Right ventricle myocardium superior (tissue), 1 donor: ENCODE measurements around the gene ARTN. TPM values are rescaled to one million over a fixed set of nuclear protein-coding genes. Genes with fewer than 3 reads are reported as not detected.

ENCODE experiments used
- ATAC-seq: fragments of 200-7000 bp; cut with Tn5 transposase; one replicate; pipeline ENCODE4 v1.9.1; 2020; ENCODE audit warnings: mild to moderate bottlenecking; ENCODE audit not compliant: poor library complexity
- DNase-seq: peaks from one replicate; pipeline ENCODE4 v3.0.0-alpha.2; 2020
- intact Hi-C: fragments of 100-400 bp; cut with DNase I; formaldehyde crosslinking; loops from one replicate; pipeline ENCODE4 v1.11.2; 2022
- total RNA-seq: library from RNA; stranded (reverse); fragmentation: NEBNext Ultra II Directional; extraction: Animal tissue kit (Norgen Biotek cat#: 25700); gene quantifications from one replicate; pipeline ENCODE4 v1.2.1, GENCODE V29; 2021
- donor health status: DM: no; HTN: yes; CAD: no; lungs with severe emphysema.

Gene ARTN
- total RNA-seq, 1 donor from 2014 or later, result not detected

DNA sequence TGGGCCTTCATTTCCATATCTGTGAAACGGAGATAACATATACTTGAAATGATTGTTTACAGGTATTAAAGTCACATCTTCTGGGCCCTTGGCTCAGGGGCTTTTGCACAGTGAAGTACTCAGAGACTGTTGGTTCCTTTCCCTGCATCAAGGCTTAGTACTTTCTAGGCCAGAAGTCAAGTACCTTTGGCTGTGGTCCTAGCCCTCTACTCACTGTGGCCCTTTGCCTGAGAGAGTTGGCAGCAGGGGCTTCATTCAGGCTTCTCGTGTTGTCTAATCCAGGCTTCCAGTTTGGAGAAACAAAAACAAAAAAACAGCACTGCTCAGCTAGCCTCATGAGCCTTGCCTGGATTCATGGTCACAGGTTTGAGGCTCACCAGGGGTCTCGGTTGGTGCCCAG lies 28.1 kb downstream of the ARTN start:
- ATAC-seq (peak; percentile 59), DNase-seq (no peak)
- intact Hi-C loops, result no loop called here

DNA sequence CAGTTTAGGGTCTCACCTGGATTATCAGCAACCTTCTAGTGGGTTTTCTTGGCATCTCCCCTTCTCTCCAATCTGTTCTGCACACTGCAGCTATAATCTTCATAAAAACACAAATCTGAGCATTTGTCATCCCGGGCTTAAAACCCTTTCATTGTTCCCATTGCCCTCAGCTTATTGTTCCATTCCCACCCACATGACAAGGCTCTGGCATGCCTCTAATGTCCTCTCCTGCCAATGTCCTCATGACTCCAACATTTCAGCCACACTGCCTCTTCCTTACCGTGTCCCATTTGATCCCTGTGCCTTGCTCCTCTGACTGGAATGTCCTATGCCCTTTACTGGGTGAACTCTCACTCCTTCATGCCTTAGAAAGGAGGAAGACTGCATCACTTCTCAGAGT lies 28.7 kb downstream of the ARTN start:
- ATAC-seq (no peak), DNase-seq (no peak)
- intact Hi-C loops, result no loop called here

DNA sequence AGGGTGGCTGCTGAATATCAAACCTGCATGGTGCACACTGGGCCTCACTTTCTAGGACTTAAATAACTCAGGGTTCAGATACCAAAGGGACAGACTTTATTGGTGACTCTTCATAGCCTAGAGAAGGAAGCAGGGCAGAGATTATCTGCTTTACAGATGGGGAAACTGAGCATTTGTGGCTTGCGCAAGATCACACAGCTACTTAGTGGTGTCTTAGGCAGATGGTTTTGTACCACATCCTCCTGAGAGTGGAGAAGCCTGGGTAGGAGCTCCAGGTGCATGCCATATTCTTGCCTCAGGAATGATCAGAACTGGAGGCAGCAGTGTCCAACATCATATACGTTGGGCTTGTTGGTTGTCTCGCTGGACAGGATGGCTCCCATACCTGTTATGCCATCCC lies 29.4 kb downstream of the ARTN start:
- no peak for ATAC-seq
- intact Hi-C loops, result no loop called here
- no peak for DNase-seq

DNA sequence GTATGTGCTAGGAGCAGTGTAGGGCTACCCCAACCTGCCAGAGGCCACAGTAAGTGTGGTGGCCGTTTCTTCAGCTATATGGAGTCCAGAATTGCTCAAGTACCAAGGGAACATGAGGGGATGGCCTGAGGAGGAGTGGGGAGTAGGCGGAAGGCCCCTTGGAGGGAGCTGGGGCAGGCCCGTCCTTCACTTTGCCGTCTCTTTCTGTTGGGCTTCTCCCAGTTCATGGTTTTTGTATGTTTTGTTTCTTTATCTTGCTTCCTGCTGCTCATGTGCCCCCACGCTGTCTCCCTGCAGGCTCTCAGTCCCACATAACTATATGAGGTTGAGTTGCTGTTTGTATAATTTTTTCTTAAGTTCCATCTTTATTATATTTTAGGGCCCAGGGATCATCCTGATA lies 30.3 kb downstream of the ARTN start:
- DNase-seq, result no peak
- intact Hi-C loops, result no loop called here
- ATAC-seq, result no peak

DNA sequence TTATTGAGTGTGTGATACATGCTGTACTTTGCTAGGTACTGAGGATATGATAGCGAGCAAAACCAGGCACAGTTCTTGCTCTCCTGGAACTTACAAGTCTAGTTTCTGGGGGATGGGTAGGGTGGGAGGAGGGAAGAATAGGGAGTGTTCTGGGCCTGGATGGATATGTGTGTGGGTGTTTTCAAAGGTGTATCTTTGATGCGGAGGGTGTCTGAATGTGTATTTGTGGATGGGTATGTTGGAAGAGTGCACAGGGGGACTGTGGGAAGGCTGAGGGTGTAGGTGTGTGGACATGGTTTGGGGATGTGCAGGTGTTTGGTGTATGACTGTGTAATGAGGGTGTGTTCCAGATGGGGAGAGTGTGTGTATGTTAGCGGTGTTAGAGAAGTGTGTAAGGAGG lies 31.7 kb downstream of the ARTN start:
- intact Hi-C loops, result no loop called here
- ATAC-seq (no peak), DNase-seq (no peak)

DNA sequence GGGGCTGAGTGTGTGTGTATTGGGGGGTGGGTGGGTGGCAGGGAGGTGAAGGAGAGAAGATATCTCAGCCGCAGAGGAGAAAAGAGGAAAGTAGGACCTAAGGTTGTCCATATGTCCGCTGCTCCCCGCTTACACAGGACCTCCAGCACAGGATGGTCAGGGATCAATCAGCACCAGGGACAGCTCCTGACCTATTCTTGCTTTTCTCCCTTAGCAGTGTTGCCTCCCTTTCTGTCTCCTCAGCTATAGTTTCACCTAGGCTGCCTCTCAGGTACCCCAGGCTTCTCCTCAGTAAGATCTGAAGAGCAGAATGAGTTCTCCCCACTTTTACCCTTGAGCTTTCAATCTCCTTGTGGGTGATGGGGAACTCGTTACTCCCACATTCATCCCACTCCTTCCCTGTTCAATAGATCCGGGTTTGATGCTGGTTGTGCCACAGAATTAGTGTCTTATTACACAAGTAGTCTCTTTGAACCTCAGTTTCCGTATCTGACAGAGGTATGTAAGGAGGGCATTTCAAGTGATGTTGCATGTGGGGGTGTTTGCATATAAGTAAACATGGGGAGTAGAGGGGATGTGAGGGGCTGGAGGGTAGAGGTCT lies 34.8 kb downstream of the ARTN start:
- no peak for ATAC-seq
- intact Hi-C loops, result no loop called here

DNA sequence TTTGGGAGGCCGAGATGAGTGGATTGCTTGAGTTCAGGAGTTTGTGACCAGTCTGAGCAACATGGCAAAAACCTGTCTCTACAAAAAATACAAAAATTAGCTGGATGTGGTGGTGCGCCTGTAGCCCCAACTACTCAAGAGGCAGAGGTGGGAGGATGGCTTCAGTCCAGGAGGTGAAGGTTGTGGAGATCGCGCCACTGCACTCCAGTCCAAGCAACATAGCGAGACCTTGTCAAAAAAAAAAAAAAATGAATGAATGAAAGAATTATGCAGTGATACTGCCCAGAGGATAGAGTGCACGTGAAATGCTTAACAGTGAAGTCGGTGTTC lies 35.8 kb downstream of the ARTN start:
- ATAC-seq (no peak), DNase-seq (no peak)
- intact Hi-C loops, result no loop called here

More for the DNA sequence above, 34.8 kb downstream of the ARTN start:
- no peak for DNase-seq

DNA sequence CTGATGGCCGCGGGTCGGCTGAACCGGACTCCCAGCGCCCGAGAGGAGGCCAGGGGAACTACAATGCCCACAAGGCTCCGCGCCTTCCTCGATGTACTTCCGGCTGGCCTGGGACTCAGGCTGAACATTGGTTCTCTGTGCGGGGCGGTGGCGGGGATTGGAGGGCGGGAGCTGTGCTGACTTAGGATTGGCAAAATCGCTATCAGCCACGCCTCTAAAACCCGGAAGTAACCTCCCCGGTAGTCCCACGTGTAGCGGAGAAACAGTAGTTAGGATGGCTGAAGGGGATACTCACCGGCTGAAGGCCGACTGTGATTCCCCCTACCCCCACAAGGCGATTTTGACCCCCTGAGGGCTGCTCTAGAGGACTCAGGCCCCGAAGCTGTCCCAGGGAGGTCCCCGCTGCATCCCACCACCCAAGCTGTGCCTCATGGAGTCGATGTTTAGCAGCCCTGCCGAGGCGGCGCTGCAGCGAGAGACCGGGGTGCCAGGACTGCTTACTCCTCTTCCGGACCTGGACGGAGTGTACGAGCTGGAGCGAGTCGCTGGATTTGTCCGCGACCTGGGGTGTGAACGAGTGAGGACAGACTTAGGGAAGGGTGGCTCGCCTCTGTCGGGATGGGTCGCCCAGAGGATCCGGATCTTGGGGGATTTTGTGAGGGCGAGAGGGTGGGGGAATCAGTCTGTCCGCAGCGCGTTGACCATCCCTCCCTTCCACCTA lies 36.3 kb downstream of the ARTN start, which contains the start of gene DPH2:
Gene DPH2, plus strand, starts transcription at position 265 of the 721 bp plus-strand sequence. Its CDS starts 166 bp downstream, at position 431.
- ATAC-seq (peak; percentile 88), DNase-seq (peak; percentile 98)
- intact Hi-C loops, result no loop called here

DNA sequence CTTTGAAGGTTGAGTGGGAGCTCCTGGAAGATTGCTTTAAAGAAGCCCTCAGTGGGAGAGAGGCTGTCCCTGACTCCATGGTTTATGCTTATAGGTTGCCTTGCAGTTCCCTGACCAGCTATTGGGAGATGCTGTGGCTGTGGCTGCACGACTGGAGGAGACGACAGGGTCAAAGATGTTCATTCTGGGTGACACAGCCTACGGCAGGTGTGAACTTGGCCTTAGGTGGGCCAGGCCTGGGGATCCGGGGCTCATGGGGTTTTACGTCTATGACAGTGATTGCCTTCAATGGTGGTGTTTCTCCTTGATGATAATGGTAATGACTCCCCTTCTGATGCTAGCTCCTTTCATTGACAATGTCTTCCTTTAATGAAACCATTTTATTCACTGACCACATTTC lies 36.9 kb downstream of the ARTN start:
- intact Hi-C loops, result no loop called here
- no peak for ATAC-seq

DNA sequence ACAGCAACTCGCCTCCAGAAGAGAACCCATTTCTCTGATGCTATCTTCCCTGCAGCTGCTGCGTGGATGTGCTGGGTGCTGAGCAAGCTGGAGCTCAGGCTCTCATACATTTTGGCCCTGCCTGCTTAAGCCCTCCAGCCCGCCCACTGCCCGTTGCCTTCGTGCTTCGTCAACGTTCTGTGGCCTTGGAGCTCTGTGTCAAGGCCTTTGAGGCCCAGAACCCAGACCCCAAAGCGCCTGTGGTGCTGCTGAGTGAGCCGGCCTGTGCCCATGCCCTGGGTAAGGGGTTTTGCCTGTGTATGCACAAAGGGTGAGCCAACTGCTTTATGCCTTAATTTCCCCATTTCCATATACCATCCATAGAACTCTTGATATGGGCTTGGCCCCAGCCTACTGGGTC lies 37.3 kb downstream of the ARTN start:
- intact Hi-C loops, result no loop called here
- no peak for DNase-seq
- ATAC-seq, result no peak

More for the DNA sequence above, 36.9 kb downstream of the ARTN start:
- no peak for DNase-seq

DNA sequence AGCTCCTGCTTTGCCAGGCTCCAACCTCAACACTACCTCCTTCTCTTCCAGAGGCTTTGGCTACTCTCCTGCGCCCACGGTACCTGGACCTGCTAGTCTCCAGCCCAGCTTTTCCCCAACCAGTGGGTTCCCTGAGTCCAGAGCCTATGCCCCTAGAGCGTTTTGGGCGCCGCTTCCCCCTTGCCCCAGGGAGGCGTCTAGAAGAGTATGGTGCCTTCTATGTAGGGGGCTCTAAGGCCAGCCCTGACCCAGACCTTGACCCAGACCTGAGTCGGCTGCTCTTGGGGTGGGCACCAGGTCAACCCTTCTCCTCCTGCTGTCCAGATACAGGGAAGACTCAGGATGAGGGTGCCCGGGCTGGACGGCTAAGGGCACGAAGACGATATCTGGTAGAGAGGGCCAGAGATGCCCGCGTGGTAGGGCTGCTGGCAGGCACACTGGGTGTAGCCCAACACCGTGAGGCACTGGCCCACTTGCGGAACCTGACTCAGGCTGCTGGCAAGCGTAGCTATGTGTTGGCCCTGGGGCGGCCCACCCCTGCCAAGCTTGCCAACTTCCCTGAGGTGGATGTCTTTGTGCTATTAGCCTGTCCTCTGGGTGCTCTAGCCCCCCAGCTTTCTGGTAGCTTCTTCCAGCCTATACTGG lies 37.9 kb downstream of the ARTN start:
- ATAC-seq, result no peak
- DNase-seq, result no peak
- intact Hi-C loops, result no loop called here

DNA sequence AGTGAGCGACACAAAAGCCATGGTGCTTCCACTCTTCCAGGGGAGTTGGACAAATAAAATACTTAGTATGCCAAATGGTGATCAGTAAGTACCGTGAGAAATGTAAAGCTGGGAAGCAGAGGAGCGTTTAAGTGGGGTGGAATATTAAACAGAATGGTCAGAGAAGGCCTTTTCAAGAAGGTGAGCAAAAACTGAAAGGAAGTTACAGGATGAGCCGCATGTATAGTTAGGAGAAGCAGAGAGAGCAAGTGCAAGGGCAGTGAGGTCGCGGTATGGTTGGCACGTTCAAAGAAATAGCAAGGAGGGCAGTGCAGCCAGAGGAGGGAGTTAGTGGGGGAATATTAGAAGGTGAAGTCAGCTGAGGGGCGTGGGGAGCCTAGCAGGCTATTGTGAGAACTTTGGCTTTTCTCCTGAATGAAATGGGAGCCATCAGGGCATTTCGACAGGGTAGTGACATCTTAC lies 40.4 kb downstream of the ARTN start:
- intact Hi-C loops, result no loop called here
- ATAC-seq, result peak; percentile 1
- DNase-seq, result no peak

DNA sequence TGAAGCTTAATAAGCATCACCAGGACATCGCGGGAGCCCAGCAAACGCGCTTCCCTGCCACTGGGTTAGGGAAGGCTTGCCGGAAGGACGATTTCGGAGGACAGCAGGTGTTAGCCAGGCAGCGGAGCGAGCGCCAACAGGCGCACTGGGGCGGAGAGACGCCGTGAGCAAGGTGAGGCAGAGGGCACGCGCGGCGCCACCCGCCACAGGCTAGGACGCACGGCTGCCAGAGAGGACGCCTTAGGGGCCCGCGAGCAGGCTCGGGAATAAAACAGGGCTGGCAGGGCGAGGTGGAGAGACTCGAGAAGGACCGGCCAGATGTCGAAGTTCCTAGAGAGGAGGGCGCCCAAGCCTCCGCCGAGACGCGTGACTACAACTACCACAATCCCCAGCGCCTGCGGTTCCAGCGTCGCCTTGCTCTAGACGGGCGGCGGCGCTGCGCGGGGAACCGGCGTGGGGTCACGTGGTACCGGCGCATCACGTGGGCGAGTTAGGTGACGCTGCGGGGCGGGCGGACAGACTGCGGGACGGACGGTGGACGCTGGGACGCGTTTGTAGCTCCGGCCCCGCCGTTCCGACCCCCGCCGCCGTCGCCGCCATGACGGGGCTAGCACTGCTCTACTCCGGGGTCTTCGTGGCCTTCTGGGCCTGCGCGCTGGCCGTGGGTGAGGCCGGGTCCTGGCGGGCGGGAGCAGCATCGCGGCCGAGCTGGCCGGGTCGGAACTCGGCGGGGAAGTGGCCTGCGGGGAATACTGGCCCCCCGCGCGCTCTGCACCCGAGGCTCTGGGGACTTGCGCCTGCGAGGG lies 41.0 kb downstream of the ARTN start, which contains the start of gene ATP6V0B:
Gene ATP6V0B, plus strand, starts transcription at position 518 of the 806 bp plus-strand sequence. Its CDS starts 81 bp downstream, at position 599.
- ATAC-seq (peak; percentile 92), DNase-seq (peak; percentile 99)
- intact Hi-C loops, result no loop called here

DNA sequence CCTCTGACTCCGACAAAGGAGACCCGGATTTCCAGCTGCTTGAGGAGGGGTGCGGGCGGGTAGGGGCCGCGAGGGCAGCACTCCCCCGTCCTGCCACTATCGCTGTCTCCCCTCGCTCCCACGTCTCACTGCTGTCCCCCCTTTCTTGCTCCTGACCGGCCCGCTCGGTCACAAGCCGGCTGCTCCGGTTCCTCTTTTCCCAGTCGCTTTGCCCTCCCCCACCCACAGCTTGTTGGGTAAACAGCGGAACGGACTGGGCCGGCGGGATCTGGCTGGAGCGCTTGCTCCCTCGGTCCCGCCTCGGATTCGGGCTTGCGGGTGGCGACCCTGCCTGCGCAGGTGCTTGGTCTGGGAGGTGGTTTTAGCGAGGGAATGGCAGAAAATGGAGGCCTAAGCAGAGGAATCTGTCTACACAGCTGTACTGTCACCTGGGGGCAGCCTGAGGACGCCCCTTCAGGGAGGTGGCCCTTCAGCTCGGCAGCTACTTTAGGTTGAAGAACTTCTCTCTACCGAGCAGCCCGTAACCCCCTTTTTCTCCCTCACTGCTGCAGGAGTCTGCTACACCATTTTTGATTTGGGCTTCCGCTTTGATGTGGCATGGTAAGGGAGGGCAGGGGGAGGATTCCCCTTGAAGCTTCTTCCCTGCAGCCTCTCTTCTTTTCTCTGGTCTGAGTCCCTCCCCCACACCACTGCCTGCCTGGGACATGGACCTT lies 41.8 kb downstream of the ARTN start:
- DNase-seq (peak; percentile 81), ATAC-seq (peak; percentile 36)
- intact Hi-C loops, result no loop called here

DNA sequence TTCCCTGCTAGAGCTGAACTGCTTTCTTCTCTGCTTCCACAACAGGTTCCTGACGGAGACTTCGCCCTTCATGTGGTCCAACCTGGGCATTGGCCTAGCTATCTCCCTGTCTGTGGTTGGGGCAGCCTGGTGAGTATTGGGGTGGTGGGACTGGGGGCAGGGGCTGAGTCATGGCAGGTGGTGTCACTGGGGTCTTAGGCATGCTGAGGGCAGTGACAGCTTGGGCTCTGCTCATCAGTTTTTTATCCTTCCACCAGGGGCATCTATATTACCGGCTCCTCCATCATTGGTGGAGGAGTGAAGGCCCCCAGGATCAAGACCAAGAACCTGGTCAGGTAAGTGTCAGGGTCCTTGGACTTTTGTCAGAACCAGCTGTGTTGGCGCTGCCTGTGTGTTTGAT lies 42.4 kb downstream of the ARTN start:
- intact Hi-C loops, result no loop called here
- no peak for DNase-seq
- no peak for ATAC-seq

DNA sequence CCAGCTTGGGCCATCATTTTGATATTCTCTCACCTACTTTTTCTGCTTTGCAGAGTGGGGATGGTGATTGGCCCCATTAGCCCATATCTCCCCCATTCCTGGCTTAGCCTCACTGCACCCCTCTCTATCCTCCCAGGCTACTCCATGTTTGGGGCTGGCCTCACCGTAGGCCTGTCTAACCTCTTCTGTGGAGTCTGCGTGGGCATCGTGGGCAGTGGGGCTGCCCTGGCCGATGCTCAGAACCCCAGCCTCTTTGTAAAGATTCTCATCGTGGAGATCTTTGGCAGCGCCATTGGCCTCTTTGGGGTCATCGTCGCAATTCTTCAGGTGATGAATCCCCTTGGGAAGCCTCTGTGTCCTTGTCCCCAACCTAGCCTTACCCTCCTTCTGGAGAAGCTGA lies 43.3 kb downstream of the ARTN start:
- intact Hi-C loops, result no loop called here
- ATAC-seq (no peak), DNase-seq (no peak)

DNA sequence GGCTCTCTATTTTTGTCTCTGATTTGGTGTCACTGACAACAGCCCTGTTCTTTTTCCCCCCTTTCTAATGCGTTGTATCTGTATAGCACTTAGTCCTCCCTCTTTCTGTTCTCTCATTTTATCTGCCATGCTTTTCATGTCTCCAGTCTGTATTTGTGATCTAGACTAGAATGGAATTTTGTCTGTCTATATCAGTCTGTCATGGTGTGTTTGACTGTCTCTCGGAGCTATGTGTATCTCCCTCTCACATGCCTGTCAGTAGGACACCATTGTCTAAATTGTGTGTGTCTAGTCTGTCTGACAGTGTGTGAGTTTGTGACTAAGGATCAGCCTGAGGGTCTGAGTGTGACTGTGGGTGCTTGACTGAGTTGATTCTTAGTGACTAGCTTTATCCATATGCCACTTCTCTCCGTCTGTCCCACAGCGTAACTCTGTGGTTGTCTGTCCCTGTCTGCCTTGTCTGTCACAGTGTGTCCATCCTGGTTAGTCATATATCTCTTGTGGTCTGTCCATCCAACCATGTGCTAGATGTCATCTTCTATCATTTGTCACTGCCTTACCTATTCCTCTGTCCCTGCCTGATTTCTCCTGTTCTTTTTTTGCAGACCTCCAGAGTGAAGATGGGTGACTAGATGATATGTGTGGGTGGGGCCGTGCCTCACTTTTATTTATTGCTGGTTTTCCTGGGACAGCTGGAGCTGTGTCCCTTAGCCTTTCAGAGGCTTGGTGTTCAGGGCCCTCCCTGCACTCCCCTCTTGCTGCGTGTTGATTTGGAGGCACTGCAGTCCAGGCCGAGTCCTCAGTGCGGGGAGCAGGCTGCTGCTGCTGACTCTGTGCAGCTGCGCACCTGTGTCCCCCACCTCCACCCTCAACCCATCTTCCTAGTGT lies 44.0 kb downstream of the ARTN start:
- ATAC-seq, result no peak
- no peak for DNase-seq
- intact Hi-C loops, result no loop called here

DNA sequence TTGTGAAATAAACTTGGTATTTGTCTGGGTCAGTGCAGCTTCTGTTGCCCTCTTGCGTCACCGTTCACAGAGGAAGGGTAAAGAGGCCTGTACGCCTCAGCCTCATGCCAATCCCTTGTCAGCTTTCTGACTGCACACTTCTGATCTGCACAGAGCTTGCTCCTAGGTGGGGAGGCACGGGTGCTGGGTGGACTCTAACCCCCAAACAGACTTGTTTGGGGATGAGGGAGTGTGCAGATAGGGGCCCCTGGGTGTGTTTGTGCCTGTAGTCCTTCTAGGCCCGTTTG lies 44.6 kb downstream of the ARTN start:
- intact Hi-C loops, result no loop called here
- ATAC-seq (no peak), DNase-seq (no peak)
